Activated CD4-positive, alpha-beta memory T cell treated with anti-CD3 and anti-CD28 coated beads for 36 hours (primary cell): ENCODE measurements around the gene UBE2K. TPM values are rescaled to one million over a fixed set of nuclear protein-coding genes. Genes with fewer than 3 reads are reported as not detected.
"Not testable (repeated sequence)": the region's sequence is repeated elsewhere in the genome, so short reads cannot be mapped to it uniquely, and the experiment has no call there.

Experiments
- CTCF ChIA-PET: fragments of 350-600 bp; sonication (Branson Sonifier 250); formaldehyde crosslinking; loops from one replicate; lab custom pipeline; 2021; ENCODE audit warnings: antibody characterized with exemption, inconsistent platforms; lab: Charles Lee
- POLR2A ChIA-PET: fragments of 350-600 bp; sonication (Branson Sonifier 250); formaldehyde crosslinking; loops from one replicate; lab custom pipeline; 2021; ENCODE audit warnings: antibody characterized with exemption; lab: Charles Lee
- DNase-seq: peaks from one replicate; pipeline ENCODE4 v3.0.0-alpha.2; 2020
- H3K27ac Mint-ChIP-seq: one replicate; pipeline ENCODE4 v1.8.0; 2021; ENCODE audit warnings: mixed read lengths
- H3K27me3 Mint-ChIP-seq: one replicate; pipeline ENCODE4 v1.8.0; 2021; ENCODE audit warnings: mixed read lengths
- H3K36me3 Mint-ChIP-seq: one replicate; pipeline ENCODE4 v1.8.0; 2021; ENCODE audit warnings: mixed read lengths
- H3K4me1 Mint-ChIP-seq: one replicate; pipeline ENCODE4 v1.8.0; 2021; ENCODE audit warnings: low read depth, mixed read lengths
- H3K4me3 Mint-ChIP-seq: one replicate; pipeline ENCODE4 v1.8.0; 2021; ENCODE audit warnings: mild to moderate bottlenecking, mixed read lengths
- H3K9me3 Mint-ChIP-seq: one replicate; pipeline ENCODE4 v1.8.0; 2021; ENCODE audit warnings: mixed read lengths
- intact Hi-C: fragments of 100-400 bp; cut with micrococcal nuclease; formaldehyde crosslinking; loops from one replicate; pipeline ENCODE4 v1.15.1; 2023
- total RNA-seq, 2 experiments: library from RNA; stranded (reverse); gene quantifications; one replicate each; pipeline ENCODE4 v1.2.3, GENCODE V29; 2021

The UBE2K gene
- total RNA-seq, 2 experiments from 2014 or later: 81.4 to 83.5 TPM

- H3K27me3 Mint-ChIP-seq: no peaks in the 10 kb centered on the region
- DNase-seq: no peak
- ChIA-PET POLR2A (no interaction called here), CTCF (no interaction called here)
- no peaks in the 10 kb centered on the region for H3K4me1 Mint-ChIP-seq
- no peaks in the 10 kb centered on the region for H3K9me3 Mint-ChIP-seq
- peaks cover 21% of the 10 kb centered on the region for H3K36me3 Mint-ChIP-seq
- intact Hi-C loops: no loop called here
- no peak overlapping the region for H3K27ac Mint-ChIP-seq
- no peak overlapping the region for H3K4me3 Mint-ChIP-seq
Observed at GRCh38 chr4:39770969-39771724, 73.2 kb downstream of the UBE2K start.

GRCh38 chr4:39781988-39782387 is 84.1 kb downstream of the UBE2K start:
- POLR2A ChIA-PET, H3K9me3 Mint-ChIP-seq, intact Hi-C loops, H3K4me3 Mint-ChIP-seq, H3K27ac Mint-ChIP-seq, H3K36me3 Mint-ChIP-seq, H3K4me1 Mint-ChIP-seq, CTCF ChIA-PET, H3K27me3 Mint-ChIP-seq, DNase-seq: not testable (repeated sequence)

GRCh38 chr4:39785083-39785482 is 87.1 kb downstream of the UBE2K start:
- Mint-ChIP-seq H3K27ac (no peak overlapping the region), H3K4me3 (no peak overlapping the region), H3K9me3 (no peaks in the 10 kb centered on the region), H3K4me1 (no peaks in the 10 kb centered on the region), H3K27me3 (no peaks in the 10 kb centered on the region), H3K36me3 (peaks cover 3% of the 10 kb centered on the region)
- intact Hi-C loops: no loop called here
- ChIA-PET CTCF (no interaction called here), POLR2A (no interaction called here)
- no peak for DNase-seq

GRCh38 chr4:39786838-39787237 is 88.9 kb downstream of the UBE2K start:
- no peak for DNase-seq
- Mint-ChIP-seq H3K4me3 (no peak overlapping the region), H3K4me1 (no peaks in the 10 kb centered on the region), H3K27ac (no peak overlapping the region), H3K36me3 (no peaks in the 10 kb centered on the region), H3K9me3 (no peaks in the 10 kb centered on the region), H3K27me3 (no peaks in the 10 kb centered on the region)
- POLR2A ChIA-PET: no interaction called here
- intact Hi-C loops: no loop called here
- CTCF ChIA-PET: no interaction called here

GRCh38 chr4:39792128-39792527 is 94.2 kb downstream of the UBE2K start:
- H3K4me1 Mint-ChIP-seq: no peaks in the 10 kb centered on the region
- ChIA-PET CTCF (no interaction called here), POLR2A (no interaction called here)
- no peak for DNase-seq
- H3K9me3 Mint-ChIP-seq: no peaks in the 10 kb centered on the region
- intact Hi-C loops: no loop called here
- H3K27me3 Mint-ChIP-seq: no peaks in the 10 kb centered on the region
- H3K36me3 Mint-ChIP-seq: no peaks in the 10 kb centered on the region
- no peak overlapping the region for H3K27ac Mint-ChIP-seq
- no peak overlapping the region for H3K4me3 Mint-ChIP-seq

GRCh38 chr4:39792529-39792928 is 94.6 kb downstream of the UBE2K start:
- no peak overlapping the region for H3K4me3 Mint-ChIP-seq
- CTCF ChIA-PET: no interaction called here
- H3K27me3 Mint-ChIP-seq: no peaks in the 10 kb centered on the region
- no peaks in the 10 kb centered on the region for H3K9me3 Mint-ChIP-seq
- no peak for DNase-seq
- H3K36me3 Mint-ChIP-seq: no peaks in the 10 kb centered on the region
- POLR2A ChIA-PET: no interaction called here
- H3K4me1 Mint-ChIP-seq: no peaks in the 10 kb centered on the region
- H3K27ac Mint-ChIP-seq: no peak overlapping the region
- intact Hi-C loops: no loop called here

- H3K9me3 Mint-ChIP-seq, DNase-seq, intact Hi-C loops, H3K27ac Mint-ChIP-seq, H3K27me3 Mint-ChIP-seq, CTCF ChIA-PET, H3K4me3 Mint-ChIP-seq, H3K36me3 Mint-ChIP-seq, H3K4me1 Mint-ChIP-seq: not testable (repeated sequence)
- POLR2A ChIA-PET: interaction anchor here (1.1 kb wide), 1 partner anchor 95 kb away, joined by 3 read pairs; the partner anchor contains the start of gene UBE2K
Observed at GRCh38 chr4:39792976-39793375, 95.0 kb downstream of the UBE2K start.

- CTCF ChIA-PET: no interaction called here
- intact Hi-C loops: no loop called here
Observed at GRCh38 chr4:39802005-39802404, 104.1 kb downstream of the UBE2K start.

GRCh38 chr4:39808231-39808749 is 110.4 kb downstream of the UBE2K start:
- Mint-ChIP-seq H3K4me1 (peaks cover 3% of the 10 kb centered on the region), H3K27ac (no peak overlapping the region), H3K27me3 (peaks cover 3% of the 10 kb centered on the region), H3K36me3 (peaks cover 7% of the 10 kb centered on the region), H3K4me3 (no peak overlapping the region), H3K9me3 (peaks cover 11% of the 10 kb centered on the region)
- CTCF ChIA-PET: interaction anchor here (0.6 kb wide), 1 partner anchor 58 kb away, joined by 4 read pairs; no protein-coding TSS in a partner anchor
- POLR2A ChIA-PET: interaction anchor here (0.6 kb wide), 1 partner anchor 169 kb away, joined by 3 read pairs; no protein-coding TSS in a partner anchor
- no peak for DNase-seq
- intact Hi-C loops: no loop called here

More at GRCh38 chr4:39802005-39802404, 104.1 kb downstream of the UBE2K start:
- DNase-seq: no peak
- Mint-ChIP-seq H3K4me1 (no peaks in the 10 kb centered on the region), H3K27ac (no peak overlapping the region), H3K27me3 (no peaks in the 10 kb centered on the region), H3K36me3 (no peaks in the 10 kb centered on the region), H3K4me3 (no peak overlapping the region), H3K9me3 (no peaks in the 10 kb centered on the region)
- POLR2A ChIA-PET: no interaction called here

GRCh38 chr4:39812500-39812899 is 114.6 kb downstream of the UBE2K start:
- Mint-ChIP-seq H3K4me1 (peaks cover 3% of the 10 kb centered on the region), H3K27ac (peak overlapping the region; percentile 80), H3K36me3 (peaks cover 7% of the 10 kb centered on the region), H3K27me3 (peaks cover 3% of the 10 kb centered on the region), H3K9me3 (peaks cover 22% of the 10 kb centered on the region), H3K4me3 (peak overlapping the region; percentile 63)
- peak; percentile 43 for DNase-seq
- CTCF ChIA-PET: interaction anchor here (0.5 kb wide), 1 partner anchor 235 kb away, joined by 3 read pairs; no protein-coding TSS in a partner anchor
- intact Hi-C loops: no loop called here
- POLR2A ChIA-PET: no interaction called here

GRCh38 chr4:39813033-39813432 is 115.1 kb downstream of the UBE2K start:
- H3K4me1 Mint-ChIP-seq, DNase-seq, CTCF ChIA-PET, H3K27me3 Mint-ChIP-seq, intact Hi-C loops, H3K4me3 Mint-ChIP-seq, H3K36me3 Mint-ChIP-seq, POLR2A ChIA-PET: not testable (repeated sequence)
- peak overlapping the region; percentile 49 for H3K27ac Mint-ChIP-seq
- H3K9me3 Mint-ChIP-seq: peaks cover 22% of the 10 kb centered on the region

- DNase-seq, POLR2A ChIA-PET, H3K36me3 Mint-ChIP-seq, H3K4me1 Mint-ChIP-seq, CTCF ChIA-PET, intact Hi-C loops, H3K27me3 Mint-ChIP-seq, H3K4me3 Mint-ChIP-seq: not testable (repeated sequence)
- H3K27ac Mint-ChIP-seq: peak overlapping the region; percentile 8
- peaks cover 22% of the 10 kb centered on the region for H3K9me3 Mint-ChIP-seq
Observed at GRCh38 chr4:39813761-39814160, 115.8 kb downstream of the UBE2K start.
